ENCODE results near the gene BLM. TPM values are rescaled to one million over a fixed set of nuclear protein-coding genes. Genes with fewer than 3 reads are reported as not detected.
"Not testable (repeated sequence)": the region's sequence is repeated elsewhere in the genome, so short reads cannot be mapped to it uniquely, and the experiment has no call there.

The BLM gene
- total RNA-seq, 4 donors from 2014 or later: 11.6 to 18.2 (median 14.5) TPM

DNA sequence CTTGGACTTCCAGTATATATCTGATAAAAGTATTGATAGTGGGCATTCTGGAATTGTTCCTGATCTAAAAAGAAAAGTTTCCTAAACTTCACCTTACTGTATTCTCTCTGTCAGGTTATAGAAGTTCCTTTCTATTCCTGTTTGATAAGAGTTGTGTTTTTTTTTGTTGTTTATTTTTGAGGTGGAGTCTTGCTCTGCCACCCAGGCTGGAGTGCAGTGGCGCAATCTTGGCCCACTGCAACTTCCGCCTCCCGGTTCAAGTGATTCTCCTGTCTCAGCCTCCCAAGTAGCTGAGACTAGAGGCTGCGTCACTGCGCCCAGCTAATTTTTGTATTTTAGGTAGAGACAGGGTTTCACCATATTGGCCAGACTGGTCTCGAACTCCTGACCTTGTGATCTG is 13.1 kb downstream of the BLM start:
- intact Hi-C loops (cut with DNase I; ENCODE audit: low total_unique reads): no loop called here
- no peaks in the 10 kb centered on the region for H3K36me3 ChIP-seq
- DNase-seq (no peak), ATAC-seq (no peak)
- TF ChIP-seq POLR2A (IDR thresholded peaks at IDR 0.05) (no peak), CTCF (IDR thresholded peaks at IDR 0.05 in 4 of 5, conservative IDR thresholded peaks at IDR 0.05 in 1 of 5) (no peak)
- no peak overlapping the region for H3K4me3 ChIP-seq
- no peaks in the 10 kb centered on the region for H3K27me3 ChIP-seq
- in situ Hi-C loops (cut with MboI; ENCODE audit: low sequenced_read_pairs in 4 of 4): no loop called here
- no peaks in the 10 kb centered on the region for H3K4me1 ChIP-seq
- no peaks in the 10 kb centered on the region for H3K9me3 ChIP-seq
- no peak overlapping the region for H3K27ac ChIP-seq

- Histone ChIP-seq H3K27ac (no peak overlapping the region), H3K4me1 (no peaks in the 10 kb centered on the region), H3K27me3 (no peaks in the 10 kb centered on the region), H3K4me3 (no peak overlapping the region), H3K9me3 (no peaks in the 10 kb centered on the region), H3K36me3 (no peaks in the 10 kb centered on the region)
- intact Hi-C loops (cut with DNase I; ENCODE audit: low total_unique reads) (no loop called here), in situ Hi-C loops (cut with MboI; ENCODE audit: low sequenced_read_pairs in 4 of 4) (no loop called here)
- no peak for ATAC-seq
- DNase-seq: no peak
- no peak for TF ChIP-seq CTCF (IDR thresholded peaks at IDR 0.05 in 4 of 5, conservative IDR thresholded peaks at IDR 0.05 in 1 of 5)
- TF ChIP-seq POLR2A (IDR thresholded peaks at IDR 0.05): no peak
Measured at GRCh38 chr15:90735923-90736322, 18.8 kb downstream of the BLM start.

- H3K27me3 ChIP-seq; H3K36me3 ChIP-seq; H3K27ac ChIP-seq; H3K4me3 ChIP-seq; ATAC-seq; H3K4me1 ChIP-seq; DNase-seq; H3K9me3 ChIP-seq; in situ Hi-C loops (cut with MboI; ENCODE audit: low sequenced_read_pairs in 4 of 4); intact Hi-C loops (cut with DNase I; ENCODE audit: low total_unique reads): not testable (repeated sequence)
Measured at GRCh38 chr15:90740545-90740944, 23.4 kb downstream of the BLM start.

GRCh38 chr15:90742087-90742486 is 24.9 kb downstream of the BLM start:
- ATAC-seq: no peak
- in situ Hi-C loops (cut with MboI; ENCODE audit: low sequenced_read_pairs in 4 of 4): no loop called here
- TF ChIP-seq CTCF (IDR thresholded peaks at IDR 0.05 in 4 of 5, conservative IDR thresholded peaks at IDR 0.05 in 1 of 5) (no peak), POLR2A (IDR thresholded peaks at IDR 0.05) (no peak)
- Histone ChIP-seq H3K27me3 (no peaks in the 10 kb centered on the region), H3K9me3 (no peaks in the 10 kb centered on the region), H3K4me1 (no peaks in the 10 kb centered on the region), H3K4me3 (no peak overlapping the region), H3K36me3 (no peaks in the 10 kb centered on the region), H3K27ac (no peak overlapping the region)
- DNase-seq: no peak
- intact Hi-C loops (cut with DNase I; ENCODE audit: low total_unique reads): no loop called here

DNA sequence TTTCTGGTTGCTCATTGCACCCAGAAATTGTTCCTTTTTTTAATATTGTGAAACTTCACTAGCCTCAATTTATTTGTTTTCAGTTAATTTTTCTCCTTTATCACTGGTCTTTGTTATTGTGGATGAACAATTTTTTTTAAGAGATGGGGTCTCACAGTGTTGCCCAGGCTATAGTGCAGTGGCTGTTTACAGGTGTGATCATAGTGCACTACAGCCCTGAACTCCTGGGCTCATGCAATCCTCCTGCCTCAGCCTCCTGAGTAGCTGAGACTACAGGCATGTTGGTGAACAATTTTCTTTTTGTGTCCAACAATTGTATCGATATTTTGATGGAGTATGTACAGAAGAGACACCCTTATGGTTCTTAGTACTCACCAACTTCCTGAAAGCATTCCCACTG is 26.3 kb downstream of the BLM start:
- H3K27ac ChIP-seq: no peak overlapping the region
- no peaks in the 10 kb centered on the region for H3K27me3 ChIP-seq
- intact Hi-C loops (cut with DNase I; ENCODE audit: low total_unique reads) (no loop called here), in situ Hi-C loops (cut with MboI; ENCODE audit: low sequenced_read_pairs in 4 of 4) (no loop called here)
- TF ChIP-seq CTCF (IDR thresholded peaks at IDR 0.05 in 4 of 5, conservative IDR thresholded peaks at IDR 0.05 in 1 of 5): no peak
- TF ChIP-seq POLR2A (IDR thresholded peaks at IDR 0.05): no peak
- no peak for DNase-seq
- H3K4me3 ChIP-seq: no peak overlapping the region
- no peak for ATAC-seq
- no peaks in the 10 kb centered on the region for H3K36me3 ChIP-seq
- no peaks in the 10 kb centered on the region for H3K4me1 ChIP-seq
- no peaks in the 10 kb centered on the region for H3K9me3 ChIP-seq
